GM12801 (cell line): ENCODE measurements around the gene BMP4.

Source experiments
- CTCF ChIP-seq: IDR thresholded peaks from one replicate; pipeline ENCODE4 v1.5.1; 2011; ENCODE audit warnings: control low read depth; ENCODE audit not compliant: insufficient read length; ENCODE audit errors: extremely low read depth

BMP4 gene

GRCh38 chr14:53947452-53948204 is 9.0 kb downstream of the BMP4 start:
- TF ChIP-seq CTCF, result no peak

- no peak for TF ChIP-seq CTCF
Observed at GRCh38 chr14:53947094-53947445, 9.6 kb downstream of the BMP4 start.

GRCh38 chr14:53946404-53947093 is 10.1 kb downstream of the BMP4 start:
- TF ChIP-seq CTCF, result no peak

- no peak for TF ChIP-seq CTCF
Observed at GRCh38 chr14:53946071-53946403, 10.6 kb downstream of the BMP4 start.

GRCh38 chr14:53943751-53944083 is 12.9 kb downstream of the BMP4 start:
- no peak for TF ChIP-seq CTCF

GRCh38 chr14:53942970-53943750 is 13.5 kb downstream of the BMP4 start:
- no peak for TF ChIP-seq CTCF

- TF ChIP-seq CTCF, result no peak
Observed at GRCh38 chr14:53938136-53938837, 18.3 kb downstream of the BMP4 start.
